Adrenal gland (tissue), 5 donors: Measurements from ENCODE around the gene CR2.

Experiments
- POLR2A ChIP-seq, 2 donors: fragments of 450-650 bp; IDR thresholded peaks; one replicate each; pipeline ENCODE4 v1.6.1; 2017; ENCODE audit warnings: antibody characterized with exemption in 2 of 2, mild to moderate bottlenecking in 2 of 2, moderate library complexity in 1 of 2
- TF ChIP-seq, protein P1 (sequence below), 6 experiments: fragments of 450-650 bp in 4 of 6; fragments of 200-600 bp in 2 of 6; sonication (generic) in 1 of 6; IDR thresholded peaks; 1 replicate in 5 of 6; 2 replicates in 1 of 6; pipeline versions ENCODE4 v1.5.1 to v1.8.0; 2016 to 2021; ENCODE audit warnings: antibody characterized with exemption in 6 of 6, mild to moderate bottlenecking in 2 of 6, moderate library complexity in 1 of 6
- donor health status: DM: no; HTN: no; CAD: no.

DNA sequence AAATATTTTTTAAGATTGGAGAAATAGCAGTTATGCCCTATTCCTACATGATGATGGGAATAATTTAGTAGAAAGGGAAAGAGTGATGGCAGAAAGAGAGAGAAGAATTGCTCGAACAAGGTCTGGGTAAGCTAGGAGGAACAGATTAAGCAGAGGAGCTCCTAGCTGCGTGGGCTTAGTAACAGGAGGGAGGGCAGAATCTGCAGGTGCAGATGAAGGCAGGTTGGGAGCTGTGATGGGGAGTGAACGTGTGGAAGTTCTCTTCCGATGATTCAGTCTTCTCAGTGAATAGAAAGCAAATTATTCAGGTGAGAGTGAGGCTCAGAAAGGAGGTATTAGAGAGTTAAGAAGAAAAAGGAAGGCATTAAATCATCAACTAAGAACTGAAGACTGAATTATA lies 33.5 kb downstream of the CR2 start:
- TF ChIP-seq, protein P1, sequence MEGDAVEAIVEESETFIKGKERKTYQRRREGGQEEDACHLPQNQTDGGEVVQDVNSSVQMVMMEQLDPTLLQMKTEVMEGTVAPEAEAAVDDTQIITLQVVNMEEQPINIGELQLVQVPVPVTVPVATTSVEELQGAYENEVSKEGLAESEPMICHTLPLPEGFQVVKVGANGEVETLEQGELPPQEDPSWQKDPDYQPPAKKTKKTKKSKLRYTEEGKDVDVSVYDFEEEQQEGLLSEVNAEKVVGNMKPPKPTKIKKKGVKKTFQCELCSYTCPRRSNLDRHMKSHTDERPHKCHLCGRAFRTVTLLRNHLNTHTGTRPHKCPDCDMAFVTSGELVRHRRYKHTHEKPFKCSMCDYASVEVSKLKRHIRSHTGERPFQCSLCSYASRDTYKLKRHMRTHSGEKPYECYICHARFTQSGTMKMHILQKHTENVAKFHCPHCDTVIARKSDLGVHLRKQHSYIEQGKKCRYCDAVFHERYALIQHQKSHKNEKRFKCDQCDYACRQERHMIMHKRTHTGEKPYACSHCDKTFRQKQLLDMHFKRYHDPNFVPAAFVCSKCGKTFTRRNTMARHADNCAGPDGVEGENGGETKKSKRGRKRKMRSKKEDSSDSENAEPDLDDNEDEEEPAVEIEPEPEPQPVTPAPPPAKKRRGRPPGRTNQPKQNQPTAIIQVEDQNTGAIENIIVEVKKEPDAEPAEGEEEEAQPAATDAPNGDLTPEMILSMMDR (IDR thresholded peaks at IDR 0.05): no peak
- no peak for TF ChIP-seq POLR2A (IDR thresholded peaks at IDR 0.05)
